ENCODE measurements around the gene THRB.

The THRB gene

DNA sequence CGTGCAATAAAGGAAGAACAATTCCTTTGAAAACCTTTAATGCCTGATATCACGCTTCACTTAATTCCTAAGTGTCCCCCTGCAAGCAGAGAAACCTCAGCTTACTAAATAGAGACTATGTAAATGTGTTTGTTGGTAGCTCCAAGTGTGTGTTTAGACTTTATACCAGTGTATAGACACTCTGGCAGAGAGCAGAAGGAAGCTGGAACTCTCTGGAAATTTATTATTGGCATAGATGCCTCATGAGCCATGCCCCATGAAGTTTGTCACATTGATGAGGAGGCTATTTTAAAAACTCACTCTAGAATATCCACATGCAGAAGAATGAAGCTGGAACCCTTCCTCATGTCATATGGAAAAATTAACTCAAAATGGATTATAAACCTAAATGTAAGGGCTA lies 99.9 kb downstream of the THRB start:
- no peak for DNase-seq (ENCODE audit: extremely low read depth, insufficient read length)
- TF ChIP-seq, protein P1, sequence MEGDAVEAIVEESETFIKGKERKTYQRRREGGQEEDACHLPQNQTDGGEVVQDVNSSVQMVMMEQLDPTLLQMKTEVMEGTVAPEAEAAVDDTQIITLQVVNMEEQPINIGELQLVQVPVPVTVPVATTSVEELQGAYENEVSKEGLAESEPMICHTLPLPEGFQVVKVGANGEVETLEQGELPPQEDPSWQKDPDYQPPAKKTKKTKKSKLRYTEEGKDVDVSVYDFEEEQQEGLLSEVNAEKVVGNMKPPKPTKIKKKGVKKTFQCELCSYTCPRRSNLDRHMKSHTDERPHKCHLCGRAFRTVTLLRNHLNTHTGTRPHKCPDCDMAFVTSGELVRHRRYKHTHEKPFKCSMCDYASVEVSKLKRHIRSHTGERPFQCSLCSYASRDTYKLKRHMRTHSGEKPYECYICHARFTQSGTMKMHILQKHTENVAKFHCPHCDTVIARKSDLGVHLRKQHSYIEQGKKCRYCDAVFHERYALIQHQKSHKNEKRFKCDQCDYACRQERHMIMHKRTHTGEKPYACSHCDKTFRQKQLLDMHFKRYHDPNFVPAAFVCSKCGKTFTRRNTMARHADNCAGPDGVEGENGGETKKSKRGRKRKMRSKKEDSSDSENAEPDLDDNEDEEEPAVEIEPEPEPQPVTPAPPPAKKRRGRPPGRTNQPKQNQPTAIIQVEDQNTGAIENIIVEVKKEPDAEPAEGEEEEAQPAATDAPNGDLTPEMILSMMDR (IDR thresholded peaks at IDR 0.05; ENCODE audit: insufficient read depth, low read length, poor library complexity, severe bottlenecking): no peak
- H3K36me3 ChIP-seq (ENCODE audit: control insufficient read depth, insufficient read depth, low read length): no peaks in the 10 kb centered on the region
- no peaks in the 10 kb centered on the region for H3K27me3 ChIP-seq (replicated peaks; ENCODE audit: control insufficient read depth, insufficient read depth, low read length)
- no peak overlapping the region for H3K4me3 ChIP-seq (replicated peaks; ENCODE audit: low read depth, low read length)

DNA sequence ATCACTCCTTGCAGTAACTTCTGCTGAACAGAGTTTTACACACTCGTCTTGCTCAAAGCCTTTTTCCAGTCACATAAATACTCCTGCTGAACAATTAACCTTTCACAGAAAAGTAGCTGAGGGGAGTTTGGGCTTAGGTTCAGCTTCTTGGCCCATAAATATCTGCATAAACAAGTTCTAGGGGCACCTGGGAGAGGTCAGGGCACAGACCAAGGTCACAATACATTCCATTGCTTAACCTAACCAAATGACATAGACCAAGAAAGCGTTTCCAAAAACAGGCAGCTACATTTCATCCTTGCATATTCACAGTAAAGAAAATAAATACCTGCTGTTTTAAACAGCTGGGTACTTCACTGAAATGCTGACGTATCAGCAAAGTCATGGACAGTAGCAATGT lies 101.3 kb downstream of the THRB start:
- no peak for DNase-seq (ENCODE audit: extremely low read depth, insufficient read length)
- TF ChIP-seq, protein P1 (IDR thresholded peaks at IDR 0.05; ENCODE audit: insufficient read depth, low read length, poor library complexity, severe bottlenecking): no peak
- Histone ChIP-seq H3K4me3 (replicated peaks; ENCODE audit: low read depth, low read length) (no peak overlapping the region), H3K36me3 (ENCODE audit: control insufficient read depth, insufficient read depth, low read length) (no peaks in the 10 kb centered on the region), H3K27me3 (replicated peaks; ENCODE audit: control insufficient read depth, insufficient read depth, low read length) (no peaks in the 10 kb centered on the region)

DNA sequence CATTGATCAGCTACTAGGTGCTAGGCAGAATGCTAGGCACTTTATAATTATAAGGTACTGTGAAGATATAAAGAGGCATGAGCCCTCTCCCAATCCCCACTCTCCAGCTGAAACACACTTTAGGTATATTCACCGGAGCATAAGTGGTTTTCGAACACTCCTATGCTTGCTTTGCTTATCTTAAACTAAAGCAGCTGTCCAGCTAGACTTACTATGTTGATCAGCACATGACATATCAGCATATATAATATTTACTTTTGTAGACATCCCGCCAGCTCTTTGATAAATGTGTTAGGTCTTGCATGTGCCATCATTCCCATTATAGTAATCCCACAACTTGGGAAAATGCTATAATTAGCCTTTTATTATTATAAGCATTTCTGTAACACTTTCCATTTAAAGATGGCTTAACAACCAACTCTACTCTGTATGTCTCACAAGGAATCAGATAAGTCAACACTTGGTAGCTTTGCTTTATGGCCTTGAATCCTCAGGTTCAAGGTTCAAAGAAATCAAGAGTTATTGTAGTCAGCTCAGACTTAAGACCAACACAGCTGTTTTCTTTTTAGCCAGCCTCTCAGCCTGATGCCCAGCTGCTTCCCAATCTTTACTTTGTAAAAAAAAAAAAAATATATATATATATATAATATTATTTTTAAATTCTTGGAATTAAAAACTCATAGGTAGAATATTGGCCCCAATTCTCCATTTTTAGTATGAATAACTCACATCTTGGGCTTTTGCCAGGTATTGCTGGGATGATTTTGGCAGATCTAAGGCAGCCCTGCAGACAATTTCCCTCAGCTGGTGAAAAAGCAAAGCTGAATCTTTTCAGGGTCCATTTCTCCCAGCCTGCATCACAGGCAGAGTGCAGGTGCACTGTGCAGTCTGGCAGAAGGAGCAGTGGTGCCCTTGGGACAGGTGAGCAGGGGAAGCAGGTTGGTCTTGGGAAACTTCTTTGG lies 104.2 kb downstream of the THRB start:
- H3K36me3 ChIP-seq (ENCODE audit: control insufficient read depth, insufficient read depth, low read length): no peaks in the 10 kb centered on the region
- no peak for DNase-seq (ENCODE audit: extremely low read depth, insufficient read length)
- TF ChIP-seq, protein P1 (IDR thresholded peaks at IDR 0.05; ENCODE audit: insufficient read depth, low read length, poor library complexity, severe bottlenecking): no peak
- no peaks in the 10 kb centered on the region for H3K27me3 ChIP-seq (replicated peaks; ENCODE audit: control insufficient read depth, insufficient read depth, low read length)
- no peak overlapping the region for H3K4me3 ChIP-seq (replicated peaks; ENCODE audit: low read depth, low read length)

DNA sequence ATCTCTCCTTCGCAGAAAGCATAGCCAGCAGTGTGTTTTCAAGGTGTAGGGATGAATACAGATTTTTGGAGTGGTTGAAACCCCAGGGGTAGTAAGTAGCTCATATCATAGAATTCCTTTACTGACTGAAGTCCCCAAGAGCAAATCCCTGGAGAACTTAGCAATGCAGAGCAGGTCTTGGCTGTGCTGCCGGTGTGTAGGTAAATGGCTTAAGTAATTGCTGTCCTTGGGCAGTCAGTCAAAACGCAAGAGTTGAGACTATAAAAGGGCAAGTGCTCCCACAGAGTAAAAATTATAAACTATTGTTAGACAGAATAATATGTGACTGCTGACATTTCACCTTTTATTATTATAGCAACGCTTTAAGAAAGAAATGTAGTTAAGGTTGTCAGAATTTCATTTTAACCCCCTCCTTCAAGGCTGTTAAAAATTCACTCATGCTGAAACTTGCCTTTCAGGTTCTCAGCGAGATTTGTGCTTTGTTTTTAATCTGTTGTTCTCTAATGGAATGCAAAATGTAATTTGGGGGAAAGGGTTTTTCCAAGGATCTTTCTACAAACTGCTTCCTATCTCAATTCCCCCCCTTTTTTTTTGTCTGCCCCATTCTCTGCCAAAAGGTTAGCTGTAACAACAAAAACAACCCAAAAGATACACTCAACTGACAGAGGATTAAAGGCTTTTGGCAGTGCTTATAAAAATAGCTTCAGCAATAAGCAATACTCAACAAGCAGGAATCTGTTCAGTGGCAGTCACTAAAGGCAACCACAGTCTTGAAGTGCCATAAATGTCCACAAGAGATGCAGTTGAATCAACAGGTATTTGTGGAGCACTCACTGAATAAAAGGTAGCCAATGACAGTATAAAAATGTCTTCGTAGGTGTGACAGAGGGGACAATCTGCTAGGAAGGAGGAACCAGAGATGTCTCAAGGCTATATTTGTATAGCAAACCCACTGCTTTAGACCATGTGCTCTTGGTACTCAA lies 105.3 kb downstream of the THRB start:
- Histone ChIP-seq H3K27me3 (replicated peaks; ENCODE audit: control insufficient read depth, insufficient read depth, low read length) (no peaks in the 10 kb centered on the region), H3K4me3 (replicated peaks; ENCODE audit: low read depth, low read length) (no peak overlapping the region), H3K36me3 (ENCODE audit: control insufficient read depth, insufficient read depth, low read length) (no peaks in the 10 kb centered on the region)
- TF ChIP-seq, protein P1 (IDR thresholded peaks at IDR 0.05; ENCODE audit: insufficient read depth, low read length, poor library complexity, severe bottlenecking): no peak
- no peak for DNase-seq (ENCODE audit: extremely low read depth, insufficient read length)

DNA sequence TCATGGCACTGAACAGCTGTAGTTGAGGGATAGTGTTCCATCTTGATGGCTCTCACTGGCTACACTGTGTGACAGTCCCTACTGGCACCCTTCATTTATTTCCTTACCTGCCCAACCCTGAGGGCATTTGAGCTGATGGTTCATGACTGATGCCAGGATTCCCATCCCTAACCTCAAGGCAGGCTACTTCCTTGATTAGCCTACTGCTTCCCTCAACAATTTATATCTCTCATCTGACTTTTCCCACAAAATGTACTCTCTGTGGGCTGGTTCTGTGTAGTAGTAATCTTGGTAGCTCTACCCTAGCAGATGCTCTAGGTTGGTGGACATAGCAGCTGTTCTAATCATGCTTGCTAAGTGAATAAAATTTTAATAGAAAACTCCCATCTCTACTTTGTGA lies 106.0 kb downstream of the THRB start:
- Histone ChIP-seq H3K27me3 (replicated peaks; ENCODE audit: control insufficient read depth, insufficient read depth, low read length) (no peaks in the 10 kb centered on the region), H3K36me3 (ENCODE audit: control insufficient read depth, insufficient read depth, low read length) (no peaks in the 10 kb centered on the region), H3K4me3 (replicated peaks; ENCODE audit: low read depth, low read length) (no peak overlapping the region)
- TF ChIP-seq, protein P1 (IDR thresholded peaks at IDR 0.05; ENCODE audit: insufficient read depth, low read length, poor library complexity, severe bottlenecking): no peak
- DNase-seq (ENCODE audit: extremely low read depth, insufficient read length): no peak

Measured in GM06990 (cell line).